DLD1 (cell line): ENCODE data around the gene ELOVL7.
"Not testable (repeated sequence)": the region's sequence is repeated elsewhere in the genome, so short reads cannot be mapped to it uniquely, and the experiment has no call there.

Experiments used
- in situ Hi-C: cut with HindIII; loops from 2 replicates; pipeline ENCODE4 v1.10.0; 2017; ENCODE audit warnings: low sequenced_read_pairs

Gene ELOVL7

DNA sequence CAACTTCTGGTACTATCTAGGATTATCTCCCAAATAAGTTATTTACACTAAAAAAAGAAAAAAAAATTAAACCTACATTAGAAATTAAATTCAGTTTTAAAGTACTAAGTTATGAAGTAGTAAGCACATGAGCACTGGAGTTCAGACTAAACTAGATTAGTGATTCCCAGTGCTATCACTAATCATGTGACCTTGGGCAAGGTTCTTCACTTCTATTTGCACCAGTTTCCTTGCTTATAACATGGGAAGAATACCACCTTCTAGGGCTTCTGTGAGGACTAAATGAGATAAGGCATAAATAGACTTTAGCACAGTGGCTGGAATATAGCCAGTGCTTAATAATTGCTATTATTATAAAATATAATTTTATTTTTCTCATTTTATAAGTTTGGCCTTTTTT lies 10.5 kb downstream of the ELOVL7 start:
- in situ Hi-C loops: no loop called here

- in situ Hi-C loops: no loop called here
Measured at GRCh38 chr5:60830581-60831127, 13.4 kb downstream of the ELOVL7 start.

- in situ Hi-C loops: no loop called here
Measured at GRCh38 chr5:60829490-60830266, 14.4 kb downstream of the ELOVL7 start.

GRCh38 chr5:60827201-60827600 lies 16.9 kb downstream of the ELOVL7 start:
- in situ Hi-C loops: no loop called here

DNA sequence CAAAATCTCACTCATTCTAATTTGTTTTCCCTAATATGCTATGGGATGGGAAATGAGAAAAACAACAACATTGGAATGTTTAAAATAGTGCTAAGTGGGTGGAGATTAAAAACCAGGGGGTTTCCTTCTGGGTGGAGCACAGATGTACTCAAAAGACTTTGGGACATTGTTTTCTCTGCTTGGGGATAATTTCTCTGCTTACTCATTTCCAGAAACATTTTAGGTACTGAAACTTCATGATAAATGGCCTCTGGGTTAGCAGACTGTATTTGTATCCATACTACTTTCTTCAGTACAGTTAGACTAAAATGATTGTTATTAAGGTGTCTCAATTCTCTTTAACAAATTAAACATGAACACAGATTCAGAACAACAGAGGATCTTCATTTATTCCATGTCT lies 17.4 kb downstream of the ELOVL7 start:
- in situ Hi-C loops: no loop called here

GRCh38 chr5:60823574-60823973 lies 20.5 kb downstream of the ELOVL7 start:
- in situ Hi-C loops: no loop called here

DNA sequence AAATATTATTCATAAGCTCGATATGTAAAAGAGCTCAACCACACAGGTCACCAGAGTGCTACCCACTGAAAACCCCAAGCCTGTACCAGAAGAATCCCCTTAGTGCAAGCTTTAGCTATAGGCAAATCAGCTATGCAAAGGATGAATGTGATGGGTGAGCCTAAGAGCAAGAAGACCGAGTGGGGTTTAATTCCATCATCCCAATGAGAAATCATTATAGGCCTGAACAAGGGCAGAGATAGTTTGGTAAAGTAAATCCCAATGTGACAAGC lies 21.8 kb downstream of the ELOVL7 start:
- in situ Hi-C loops: no loop called here

DNA sequence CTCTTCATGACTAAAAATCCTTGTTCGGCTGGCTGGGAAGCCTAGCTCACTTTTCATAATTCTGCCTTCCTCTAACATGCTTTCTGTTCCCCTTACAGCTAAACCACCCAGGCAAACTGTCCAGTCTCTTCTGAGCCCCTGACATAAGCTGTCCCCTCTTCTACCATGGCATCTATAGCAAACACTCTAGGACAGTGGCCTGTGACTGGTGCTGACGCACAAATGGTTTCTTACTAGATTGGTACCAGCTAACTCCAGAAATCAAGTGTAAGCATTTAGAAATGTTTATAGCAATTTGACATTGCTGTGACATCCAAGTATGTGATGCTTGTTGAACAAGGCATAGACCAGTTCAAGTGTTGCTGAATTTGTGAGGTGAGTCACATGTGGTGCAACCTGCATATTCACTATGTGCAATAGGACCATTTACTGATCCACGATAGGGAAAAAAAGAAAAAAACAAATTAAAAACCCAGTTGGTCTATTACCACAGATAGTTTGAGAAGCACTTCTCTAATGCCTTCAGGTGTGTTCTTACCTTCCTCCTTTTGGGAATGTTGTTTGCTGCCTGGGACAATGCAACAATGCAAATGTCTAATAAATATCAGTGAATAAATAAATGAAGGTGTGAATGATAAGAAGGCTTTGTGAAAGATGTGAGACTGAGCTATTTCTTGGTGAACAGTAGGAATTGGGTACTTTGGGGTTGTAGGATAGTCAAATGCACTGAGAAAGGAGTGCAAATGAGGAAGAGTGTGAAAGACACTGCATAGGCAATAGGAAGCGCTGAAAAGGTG lies 22.4 kb downstream of the ELOVL7 start:
- in situ Hi-C loops: no loop called here

DNA sequence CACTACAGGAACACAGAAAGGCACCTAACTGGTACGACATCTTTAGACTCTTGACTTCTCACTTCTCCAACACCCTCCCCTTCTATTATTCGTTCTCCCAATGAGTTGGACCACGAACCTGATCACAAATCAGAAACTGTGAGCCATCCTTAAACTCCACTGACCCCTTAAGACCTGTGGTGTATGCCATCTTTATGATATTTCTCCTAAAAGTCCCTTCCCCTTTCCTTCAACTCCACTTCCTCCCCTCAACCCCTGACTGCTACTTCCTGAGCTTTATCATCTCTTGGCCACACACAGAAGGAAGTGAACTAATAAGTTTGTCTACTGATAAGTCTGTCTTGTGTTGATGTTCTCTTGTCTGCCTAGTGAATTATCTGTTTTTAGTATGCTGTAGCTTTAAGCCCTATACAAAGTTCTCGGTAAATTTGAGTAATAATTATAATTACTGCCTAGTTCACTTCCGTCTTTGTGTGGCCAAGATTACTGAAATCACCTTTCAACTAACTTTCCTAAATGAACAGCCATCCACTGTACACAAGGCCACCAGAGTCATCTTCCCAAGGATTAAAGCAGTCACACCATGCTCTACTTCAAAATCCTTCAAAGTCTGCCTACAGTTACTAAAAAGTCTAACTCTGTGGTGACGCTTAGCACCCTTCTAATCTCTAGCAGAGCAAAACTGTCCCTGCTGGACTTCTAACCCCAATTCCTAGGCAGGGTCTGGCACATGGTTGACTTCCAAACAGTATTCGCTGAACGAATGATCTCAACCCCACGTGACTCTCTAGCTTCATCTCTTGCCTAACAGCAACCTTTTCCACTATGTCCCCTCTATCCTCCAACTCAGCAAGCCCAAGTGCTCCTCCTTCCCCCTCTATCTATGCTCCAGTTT lies 23.2 kb downstream of the ELOVL7 start:
- in situ Hi-C loops: no loop called here

DNA sequence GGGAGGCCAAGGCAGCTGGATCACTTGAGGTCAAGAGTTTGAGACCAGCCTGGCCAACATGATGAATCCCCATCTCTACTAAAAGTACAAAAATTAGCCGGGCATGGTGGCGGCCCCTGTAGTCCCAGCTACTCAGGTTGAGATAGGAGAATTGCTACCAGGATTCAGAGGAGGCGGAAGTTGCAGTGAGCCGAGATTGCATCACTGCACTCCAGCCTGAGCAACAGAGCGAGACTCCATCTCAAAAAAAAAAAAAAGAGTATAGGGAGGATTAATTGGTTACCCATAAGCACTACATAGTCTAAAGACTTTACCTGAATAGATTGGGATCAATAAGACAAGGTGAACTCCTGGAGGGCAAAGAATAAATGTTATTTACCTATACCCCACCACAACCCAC lies 27.9 kb downstream of the ELOVL7 start:
- in situ Hi-C loops: not testable (repeated sequence)

GRCh38 chr5:60814498-60814897 lies 29.6 kb downstream of the ELOVL7 start:
- in situ Hi-C loops: no loop called here

- in situ Hi-C loops: no loop called here
Measured at GRCh38 chr5:60812426-60812825, 31.6 kb downstream of the ELOVL7 start.

- in situ Hi-C loops: no loop called here
Measured at GRCh38 chr5:60811105-60811504, 33.0 kb downstream of the ELOVL7 start.

- in situ Hi-C loops: no loop called here
Measured at GRCh38 chr5:60810438-60811085, 33.5 kb downstream of the ELOVL7 start.

- in situ Hi-C loops: no loop called here
Measured at GRCh38 chr5:60809891-60810425, 34.1 kb downstream of the ELOVL7 start.

DNA sequence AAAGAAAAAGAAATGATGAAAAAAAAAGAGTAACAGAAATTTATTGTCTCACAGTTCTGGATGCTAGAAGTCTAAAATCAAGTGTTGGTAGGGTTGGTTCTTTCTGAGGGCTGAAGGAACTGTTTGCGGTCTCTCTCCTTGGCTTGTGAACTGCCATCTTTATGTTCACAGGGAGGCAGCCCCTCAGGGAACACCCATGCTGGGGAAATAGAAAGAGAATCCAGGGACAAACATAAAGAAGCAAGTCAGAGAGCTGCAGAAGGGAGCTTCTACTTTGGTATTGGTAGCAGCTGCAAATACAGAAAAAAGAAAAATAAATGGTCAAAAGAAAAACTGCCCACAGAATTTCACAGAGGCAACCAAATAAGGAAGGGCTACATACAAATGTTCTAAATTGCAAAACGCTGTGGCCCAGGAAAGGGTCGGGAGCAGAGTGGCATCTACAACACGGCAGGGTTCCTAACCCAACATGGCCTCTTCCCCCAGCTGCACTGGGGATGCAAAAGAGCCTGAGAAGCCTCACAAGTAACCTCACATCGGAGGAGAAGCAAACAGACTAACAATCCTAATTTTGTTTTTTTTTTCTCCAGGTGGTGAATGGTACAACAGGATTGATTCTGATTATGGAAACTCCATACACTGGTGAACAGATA lies 37.4 kb downstream of the ELOVL7 start:
- in situ Hi-C loops: no loop called here

DNA sequence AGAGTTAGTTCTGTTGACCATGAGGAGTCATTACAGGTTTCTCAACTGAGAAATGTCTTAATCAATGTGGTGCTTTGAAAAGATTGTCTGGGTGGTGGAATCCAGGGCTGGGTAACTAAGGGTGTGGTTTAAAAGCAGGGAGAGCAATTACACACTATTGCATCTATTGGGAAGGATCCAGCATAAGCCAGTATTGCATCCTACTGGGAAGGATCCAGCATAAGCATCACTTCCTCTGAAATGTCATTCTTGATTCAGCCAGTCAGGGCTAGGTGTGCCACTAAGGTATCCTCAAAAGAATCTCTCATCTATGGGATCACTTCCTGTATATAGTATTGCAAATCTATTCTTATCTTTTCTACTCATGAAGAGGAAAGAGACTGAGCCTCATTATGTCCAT lies 38.6 kb downstream of the ELOVL7 start:
- in situ Hi-C loops: no loop called here

GRCh38 chr5:60803712-60804111 lies 40.4 kb downstream of the ELOVL7 start:
- in situ Hi-C loops: no loop called here

GRCh38 chr5:60802986-60803385 lies 41.1 kb downstream of the ELOVL7 start:
- in situ Hi-C loops: no loop called here

GRCh38 chr5:60802226-60802625 lies 41.8 kb downstream of the ELOVL7 start:
- in situ Hi-C loops: no loop called here
